Forelimb muscle (tissue), 1 donor: ENCODE data around the gene RHD. TPM values are rescaled to one million over a fixed set of nuclear protein-coding genes. Genes with fewer than 3 reads are reported as not detected.
"Not testable (repeated sequence)": the region's sequence is repeated elsewhere in the genome, so short reads cannot be mapped to it uniquely, and the experiment has no call there.

Experiments
- DNase-seq: peaks from one replicate; pipeline ENCODE4 v3.0.0-alpha.2; 2013; ENCODE audit warnings: low read depth
- polyA plus RNA-seq: library from polyadenylated mRNA; unstranded; fragments of 120-200 nt; gene quantifications from one replicate; pipeline ENCODE4 v1.2.1, GENCODE V29; 2013; ENCODE audit not compliant: insufficient read length

The RHD gene
- 1.0 TPM for polyA plus RNA-seq

- DNase-seq = not testable (repeated sequence)
Observed at GRCh38 chr1:25272238-25272637, at the start of gene RHD. TSS of gene RHD (plus strand) at chr1:25272509. CDS start at chr1:25272548, 39 bp downstream.

- DNase-seq = no peak
Observed at GRCh38 chr1:25222606-25223005, 49.7 kb upstream of the RHD start.

GRCh38 chr1:25223471-25223870, 48.8 kb upstream of the RHD start:
- no peak for DNase-seq

GRCh38 chr1:25232027-25232865, 40.1 kb upstream of the RHD start, which contains the start of gene SYF2:
TSS of gene SYF2 (minus strand) at chr1:25232502. CDS start at chr1:25232467, 35 bp downstream.
- DNase-seq = peak; percentile 93

- DNase-seq = peak; percentile 63
Observed at GRCh38 chr1:25232866-25233784, 39.2 kb upstream of the RHD start.

- DNase-seq = not testable (repeated sequence)
Observed at GRCh38 chr1:25235411-25235810, 36.9 kb upstream of the RHD start.

GRCh38 chr1:25236261-25236660, 36.0 kb upstream of the RHD start:
- not testable (repeated sequence) for DNase-seq

- no peak for DNase-seq
Observed at GRCh38 chr1:25238046-25238445, 34.3 kb upstream of the RHD start.

GRCh38 chr1:25239681-25240541, 32.4 kb upstream of the RHD start:
- peak; percentile 83 for DNase-seq

GRCh38 chr1:25243907-25244306, 28.4 kb upstream of the RHD start:
- no peak for DNase-seq

- no peak for DNase-seq
Observed at GRCh38 chr1:25245393-25245792, 26.9 kb upstream of the RHD start.

GRCh38 chr1:25245809-25246599, 26.3 kb upstream of the RHD start:
- DNase-seq = no peak

- no peak for DNase-seq
Observed at GRCh38 chr1:25246600-25247023, 25.7 kb upstream of the RHD start.

GRCh38 chr1:25247024-25247828, 25.1 kb upstream of the RHD start, which contains the start of gene RSRP1:
TSS of gene RSRP1 (minus strand) at chr1:25247454. CDS start at chr1:25246963, 491 bp downstream.
- DNase-seq = peak; percentile 90

GRCh38 chr1:25247829-25248754, 24.2 kb upstream of the RHD start:
- no peak for DNase-seq

GRCh38 chr1:25253911-25254310, 18.4 kb upstream of the RHD start:
- DNase-seq = no peak

- DNase-seq = no peak
Observed at GRCh38 chr1:25255706-25256577, 16.4 kb upstream of the RHD start.
